HAP-1 (cell line): Measurements from ENCODE around the gene PDIA2.
"Not testable (repeated sequence)": the region's sequence is repeated elsewhere in the genome, so short reads cannot be mapped to it uniquely, and the experiment has no call there.

Experiments used
- DNase-seq, 2 experiments: peaks; one replicate each; pipeline ENCODE4 v3.0.0-alpha.2; 2016 to 2020; ENCODE audit warnings: low spot score in 2 of 2
- H3K27me3 ChIP-seq: fragments of 250-450 bp; sonication (Bioruptor Pico); 2 replicates; pipeline ENCODE4 v1.5.1; 2020; ENCODE audit warnings: low read depth, mild to moderate bottlenecking, moderate library complexity
- H3K36me3 ChIP-seq: fragments of 250-450 bp; sonication (Bioruptor Pico); replicated peaks from 2 replicates; pipeline ENCODE4 v1.5.1; 2020; ENCODE audit warnings: mild to moderate bottlenecking
- H3K4me1 ChIP-seq: fragments of 250-450 bp; sonication (Bioruptor Pico); 2 replicates; pipeline ENCODE4 v1.5.1; 2020; ENCODE audit warnings: mild to moderate bottlenecking
- H3K4me3 ChIP-seq: fragments of 250-450 bp; sonication (Bioruptor Pico); 2 replicates; pipeline ENCODE4 v1.5.1; 2020; ENCODE audit warnings: mild to moderate bottlenecking, moderate library complexity
- H3K9me3 ChIP-seq: fragments of 250-450 bp; sonication (Bioruptor Pico); 2 replicates; pipeline ENCODE4 v1.5.1; 2020; ENCODE audit warnings: mild to moderate bottlenecking, moderate library complexity
- in situ Hi-C: fragments of 300-500 bp; cut with MboI; formaldehyde crosslinking; loops from 3 replicates; pipeline ENCODE4 v1.14.3; 2020; ENCODE audit warnings: low sequenced_read_pairs, inconsistent platforms, mixed read lengths

PDIA2 gene

DNA sequence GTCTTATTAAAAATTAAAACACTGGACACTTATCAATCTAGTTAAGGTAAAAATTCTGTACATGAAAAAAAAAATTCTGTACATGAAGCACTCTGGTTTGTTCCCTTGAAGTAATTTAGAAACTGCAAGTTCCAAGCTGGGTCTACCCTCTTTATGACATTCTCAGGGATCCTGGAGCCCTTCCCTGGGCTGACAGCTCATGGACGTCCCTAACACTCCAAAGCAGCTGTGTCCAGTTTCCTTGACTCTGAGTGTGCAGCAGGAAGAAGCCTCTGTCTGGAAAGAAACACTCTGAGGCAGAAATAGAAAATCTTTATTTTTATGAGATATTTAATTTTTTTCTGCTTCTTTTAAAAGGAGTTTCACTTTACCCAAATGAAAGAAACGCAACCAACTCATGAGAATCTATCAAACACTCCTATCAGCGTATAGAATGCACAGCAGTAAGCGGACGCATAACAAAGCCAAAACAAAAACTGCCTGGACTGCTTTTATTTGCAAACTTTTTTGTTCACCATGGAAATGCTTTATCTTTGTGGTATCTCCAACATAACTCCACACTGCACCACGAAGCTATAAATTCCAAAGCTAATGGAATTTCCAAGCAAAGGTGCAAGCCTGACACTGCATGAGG lies 48.3 kb downstream of the PDIA2 start:
- H3K4me3 ChIP-seq, result peak overlapping the region; percentile 19
- peaks cover 25% of the 10 kb centered on the region for H3K4me1 ChIP-seq
- DNase-seq, result peak; percentile 51 to 87
- H3K36me3 ChIP-seq, in situ Hi-C loops, H3K9me3 ChIP-seq, H3K27me3 ChIP-seq: not testable (repeated sequence)

- Histone ChIP-seq H3K4me1 (peaks cover 25% of the 10 kb centered on the region), H3K4me3 (no peak overlapping the region), H3K27me3 (no peaks in the 10 kb centered on the region), H3K36me3 (no peaks in the 10 kb centered on the region), H3K9me3 (no peaks in the 10 kb centered on the region)
- no peak for DNase-seq
- in situ Hi-C loops, result no loop called here
Measured at GRCh38 chr16:333406-334094, 50.6 kb downstream of the PDIA2 start.

GRCh38 chr16:334164-334832 lies 51.3 kb downstream of the PDIA2 start:
- H3K4me1 ChIP-seq, result peaks cover 25% of the 10 kb centered on the region
- in situ Hi-C loops, DNase-seq, H3K4me3 ChIP-seq, H3K36me3 ChIP-seq, H3K9me3 ChIP-seq, H3K27me3 ChIP-seq: not testable (repeated sequence)

- H3K9me3 ChIP-seq, H3K27me3 ChIP-seq, H3K36me3 ChIP-seq, in situ Hi-C loops, H3K4me3 ChIP-seq: not testable (repeated sequence)
- H3K4me1 ChIP-seq, result peaks cover 25% of the 10 kb centered on the region
- DNase-seq, result peak in 1 of 2 experiments; percentile 54
Measured at GRCh38 chr16:334861-335632, 52.1 kb downstream of the PDIA2 start.

- in situ Hi-C loops, result no loop called here
- no peaks in the 10 kb centered on the region for H3K9me3 ChIP-seq
- no peak overlapping the region for H3K4me3 ChIP-seq
- DNase-seq, result no peak
- no peaks in the 10 kb centered on the region for H3K27me3 ChIP-seq
- no peaks in the 10 kb centered on the region for H3K36me3 ChIP-seq
- peaks cover 13% of the 10 kb centered on the region for H3K4me1 ChIP-seq
Measured at GRCh38 chr16:336269-336668, 53.3 kb downstream of the PDIA2 start.
